Thoracic aorta (tissue), 2 donors: ENCODE data around the gene S1PR5. TPM values are rescaled to one million over a fixed set of nuclear protein-coding genes. Genes with fewer than 3 reads are reported as not detected.
A peak's percentile ranks its signal among the peaks of the same experiment; 100 is the strongest.

Source experiments
- ATAC-seq: fragments of 150-250 bp; one replicate; pipeline ENCODE4 v1.8.0; 2017; ENCODE audit warnings: low read depth; ENCODE audit not compliant: insufficient number of reproducible peaks, low FRiP score
- DNase-seq: peaks from one replicate; pipeline ENCODE4 v3.0.0-alpha.2; 2020; ENCODE audit warnings: low spot score
- H3K27ac ChIP-seq, 2 donors: fragments of 200-600 bp; sonication (generic); 1 replicate in 1 of 2; 2 replicates in 1 of 2; pipeline ENCODE4 v1.5.1; 2016; ENCODE audit warnings: mild to moderate bottlenecking in 2 of 2, moderate library complexity in 2 of 2
- H3K27me3 ChIP-seq: fragments of 200-600 bp; sonication (generic); replicated peaks from 2 replicates; pipeline ENCODE4 v1.6.0; 2016; ENCODE audit warnings: mild to moderate bottlenecking; ENCODE audit not compliant: insufficient read depth
- H3K36me3 ChIP-seq: fragments of 200-600 bp; sonication (generic); one replicate; pipeline ENCODE4 v1.5.1; 2016
- H3K4me1 ChIP-seq, 2 donors: fragments of 200-600 bp; sonication (generic); 1 replicate in 1 of 2; 2 replicates in 1 of 2; pipeline versions ENCODE4 v1.5.1 to v1.6.0; 2016; ENCODE audit warnings: low read depth in 2 of 2, mild to moderate bottlenecking in 1 of 2; ENCODE audit not compliant: control insufficient read depth in 1 of 2
- H3K4me3 ChIP-seq: fragments of 200-600 bp; sonication (generic); 2 replicates; pipeline ENCODE4 v1.5.1; 2016; ENCODE audit warnings: mild to moderate bottlenecking
- H3K9me3 ChIP-seq: fragments of 200-600 bp; sonication (generic); 2 replicates; pipeline ENCODE4 v1.5.1; 2016
- CTCF ChIP-seq: fragments of 200-600 bp; sonication (generic); IDR thresholded peaks from one replicate; pipeline ENCODE4 v1.5.1; 2019; ENCODE audit warnings: antibody characterized with exemption
- total RNA-seq, 2 donors: library from RNA; depleted of rRNA; stranded (reverse); fragments of >200 nt; gene quantifications; one replicate each; pipeline versions ENCODE4 v1.1.0 to v1.2.3, GENCODE V29; 2016

The S1PR5 gene
- total RNA-seq, 2 donors from 2014 or later = 2.4 to 8.7 TPM

- peaks cover 5 to 20% of the 10 kb centered on the region in 2 donors for H3K4me1 ChIP-seq
- peaks cover 5% of the 10 kb centered on the region for H3K27me3 ChIP-seq
- DNase-seq (no peak), ATAC-seq (no peak)
- H3K36me3 ChIP-seq = no peaks in the 10 kb centered on the region
- no peak overlapping the region for H3K27ac ChIP-seq
- no peak overlapping the region for H3K4me3 ChIP-seq
- TF ChIP-seq CTCF = no peak
- no peaks in the 10 kb centered on the region for H3K9me3 ChIP-seq
These were observed 2.8 kb downstream of the S1PR5 start for GRCh38 chr19:10514211-10515145.

- H3K36me3 ChIP-seq = no peaks in the 10 kb centered on the region
- H3K4me1 ChIP-seq = peaks cover 5 to 14% of the 10 kb centered on the region in 2 donors
- DNase-seq (no peak), ATAC-seq (no peak)
- no peak overlapping the region for H3K4me3 ChIP-seq
- TF ChIP-seq CTCF = no peak
- H3K9me3 ChIP-seq = no peaks in the 10 kb centered on the region
- H3K27ac ChIP-seq = no peak overlapping the region
- peaks cover 5% of the 10 kb centered on the region for H3K27me3 ChIP-seq
These were observed 4.0 kb downstream of the S1PR5 start for GRCh38 chr19:10513223-10513622.

GRCh38 chr19:10510301-10510802 is 6.9 kb downstream of the S1PR5 start:
- H3K9me3 ChIP-seq = no peaks in the 10 kb centered on the region
- peak; percentile 52 for TF ChIP-seq CTCF
- ATAC-seq = no peak
- peaks cover 5% of the 10 kb centered on the region for H3K27me3 ChIP-seq
- no peak overlapping the region for H3K27ac ChIP-seq
- H3K4me3 ChIP-seq = no peak overlapping the region
- H3K36me3 ChIP-seq = no peaks in the 10 kb centered on the region
- DNase-seq = no peak
- no peaks in the 10 kb centered on the region for H3K4me1 ChIP-seq

GRCh38 chr19:10508707-10509106 is 8.5 kb downstream of the S1PR5 start:
- Histone ChIP-seq H3K4me1 (no peaks in the 10 kb centered on the region), H3K9me3 (no peaks in the 10 kb centered on the region), H3K27me3 (peaks cover 4% of the 10 kb centered on the region), H3K4me3 (no peak overlapping the region), H3K36me3 (no peaks in the 10 kb centered on the region), H3K27ac (no peak overlapping the region)
- ATAC-seq = no peak
- no peak for DNase-seq
- TF ChIP-seq CTCF = no peak

- ATAC-seq (no peak), DNase-seq (no peak)
- Histone ChIP-seq H3K27ac (no peak overlapping the region), H3K36me3 (no peaks in the 10 kb centered on the region), H3K27me3 (no peaks in the 10 kb centered on the region), H3K4me3 (no peak overlapping the region), H3K9me3 (no peaks in the 10 kb centered on the region), H3K4me1 (peaks cover 0 to 2% of the 10 kb centered on the region in 2 donors)
- no peak for TF ChIP-seq CTCF
These were observed 9.2 kb downstream of the S1PR5 start for GRCh38 chr19:10508036-10508435.
